ENCODE data around the gene ARHGAP8. TPM values are rescaled to one million over a fixed set of nuclear protein-coding genes. Genes with fewer than 3 reads are reported as not detected.

The ARHGAP8 gene
- total and polyA plus RNA-seq, 2 experiments from 2014 or later: 62.8 to 64.9 TPM

DNA sequence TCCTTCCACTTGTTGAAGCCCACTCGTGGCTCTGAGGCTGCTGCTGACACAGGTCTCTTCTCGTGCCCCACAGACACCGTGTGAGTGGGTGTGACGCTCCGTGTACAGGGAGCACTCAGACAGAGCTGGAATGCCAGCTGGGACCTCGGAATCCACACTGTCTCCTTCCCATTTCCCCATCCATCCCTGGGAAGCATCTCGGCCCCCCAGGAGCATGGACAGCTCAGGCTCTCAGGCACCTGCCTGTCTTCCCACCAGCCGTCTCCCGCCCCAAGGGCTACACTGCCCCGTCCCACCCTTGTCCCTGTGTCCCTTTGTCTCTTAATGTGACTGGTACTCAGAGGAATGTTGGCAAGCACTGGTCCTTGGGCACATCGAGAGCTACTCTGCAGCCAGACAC, 63.8 kb downstream of the ARHGAP8 start (continued):
- TF ChIP-seq, protein P1, sequence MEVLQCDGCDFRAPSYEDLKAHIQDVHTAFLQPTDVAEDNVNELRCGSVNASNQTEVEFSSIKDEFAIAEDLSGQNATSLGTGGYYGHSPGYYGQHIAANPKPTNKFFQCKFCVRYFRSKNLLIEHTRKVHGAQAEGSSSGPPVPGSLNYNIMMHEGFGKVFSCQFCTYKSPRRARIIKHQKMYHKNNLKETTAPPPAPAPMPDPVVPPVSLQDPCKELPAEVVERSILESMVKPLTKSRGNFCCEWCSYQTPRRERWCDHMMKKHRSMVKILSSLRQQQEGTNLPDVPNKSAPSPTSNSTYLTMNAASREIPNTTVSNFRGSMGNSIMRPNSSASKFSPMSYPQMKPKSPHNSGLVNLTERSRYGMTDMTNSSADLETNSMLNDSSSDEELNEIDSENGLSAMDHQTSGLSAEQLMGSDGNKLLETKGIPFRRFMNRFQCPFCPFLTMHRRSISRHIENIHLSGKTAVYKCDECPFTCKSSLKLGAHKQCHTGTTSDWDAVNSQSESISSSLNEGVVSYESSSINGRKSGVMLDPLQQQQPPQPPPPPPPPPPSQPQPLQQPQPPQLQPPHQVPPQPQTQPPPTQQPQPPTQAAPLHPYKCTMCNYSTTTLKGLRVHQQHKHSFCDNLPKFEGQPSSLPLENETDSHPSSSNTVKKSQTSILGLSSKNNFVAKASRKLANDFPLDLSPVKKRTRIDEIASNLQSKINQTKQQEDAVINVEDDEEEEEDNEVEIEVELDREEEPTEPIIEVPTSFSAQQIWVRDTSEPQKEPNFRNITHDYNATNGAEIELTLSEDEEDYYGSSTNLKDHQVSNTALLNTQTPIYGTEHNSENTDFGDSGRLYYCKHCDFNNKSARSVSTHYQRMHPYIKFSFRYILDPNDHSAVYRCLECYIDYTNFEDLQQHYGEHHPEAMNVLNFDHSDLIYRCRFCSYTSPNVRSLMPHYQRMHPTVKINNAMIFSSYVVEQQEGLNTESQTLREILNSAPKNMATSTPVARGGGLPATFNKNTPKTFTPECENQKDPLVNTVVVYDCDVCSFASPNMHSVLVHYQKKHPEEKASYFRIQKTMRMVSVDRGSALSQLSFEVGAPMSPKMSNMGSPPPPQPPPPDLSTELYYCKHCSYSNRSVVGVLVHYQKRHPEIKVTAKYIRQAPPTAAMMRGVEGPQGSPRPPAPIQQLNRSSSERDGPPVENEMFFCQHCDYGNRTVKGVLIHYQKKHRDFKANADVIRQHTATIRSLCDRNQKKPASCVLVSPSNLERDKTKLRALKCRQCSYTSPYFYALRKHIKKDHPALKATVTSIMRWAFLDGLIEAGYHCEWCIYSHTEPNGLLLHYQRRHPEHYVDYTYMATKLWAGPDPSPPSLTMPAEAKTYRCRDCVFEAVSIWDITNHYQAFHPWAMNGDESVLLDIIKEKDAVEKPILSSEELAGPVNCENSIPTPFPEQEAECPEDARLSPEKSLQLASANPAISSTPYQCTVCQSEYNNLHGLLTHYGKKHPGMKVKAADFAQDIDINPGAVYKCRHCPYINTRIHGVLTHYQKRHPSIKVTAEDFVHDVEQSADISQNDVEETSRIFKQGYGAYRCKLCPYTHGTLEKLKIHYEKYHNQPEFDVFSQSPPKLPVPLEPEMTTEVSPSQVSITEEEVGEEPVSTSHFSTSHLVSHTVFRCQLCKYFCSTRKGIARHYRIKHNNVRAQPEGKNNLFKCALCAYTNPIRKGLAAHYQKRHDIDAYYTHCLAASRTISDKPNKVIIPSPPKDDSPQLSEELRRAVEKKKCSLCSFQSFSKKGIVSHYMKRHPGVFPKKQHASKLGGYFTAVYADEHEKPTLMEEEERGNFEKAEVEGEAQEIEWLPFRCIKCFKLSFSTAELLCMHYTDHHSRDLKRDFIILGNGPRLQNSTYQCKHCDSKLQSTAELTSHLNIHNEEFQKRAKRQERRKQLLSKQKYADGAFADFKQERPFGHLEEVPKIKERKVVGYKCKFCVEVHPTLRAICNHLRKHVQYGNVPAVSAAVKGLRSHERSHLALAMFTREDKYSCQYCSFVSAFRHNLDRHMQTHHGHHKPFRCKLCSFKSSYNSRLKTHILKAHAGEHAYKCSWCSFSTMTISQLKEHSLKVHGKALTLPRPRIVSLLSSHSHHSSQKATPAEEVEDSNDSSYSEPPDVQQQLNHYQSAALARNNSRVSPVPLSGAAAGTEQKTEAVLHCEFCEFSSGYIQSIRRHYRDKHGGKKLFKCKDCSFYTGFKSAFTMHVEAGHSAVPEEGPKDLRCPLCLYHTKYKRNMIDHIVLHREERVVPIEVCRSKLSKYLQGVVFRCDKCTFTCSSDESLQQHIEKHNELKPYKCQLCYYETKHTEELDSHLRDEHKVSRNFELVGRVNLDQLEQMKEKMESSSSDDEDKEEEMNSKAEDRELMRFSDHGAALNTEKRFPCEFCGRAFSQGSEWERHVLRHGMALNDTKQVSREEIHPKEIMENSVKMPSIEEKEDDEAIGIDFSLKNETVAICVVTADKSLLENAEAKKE (CRISPR knock-in tag; IDR thresholded peaks at IDR 0.05): no peak

DNA sequence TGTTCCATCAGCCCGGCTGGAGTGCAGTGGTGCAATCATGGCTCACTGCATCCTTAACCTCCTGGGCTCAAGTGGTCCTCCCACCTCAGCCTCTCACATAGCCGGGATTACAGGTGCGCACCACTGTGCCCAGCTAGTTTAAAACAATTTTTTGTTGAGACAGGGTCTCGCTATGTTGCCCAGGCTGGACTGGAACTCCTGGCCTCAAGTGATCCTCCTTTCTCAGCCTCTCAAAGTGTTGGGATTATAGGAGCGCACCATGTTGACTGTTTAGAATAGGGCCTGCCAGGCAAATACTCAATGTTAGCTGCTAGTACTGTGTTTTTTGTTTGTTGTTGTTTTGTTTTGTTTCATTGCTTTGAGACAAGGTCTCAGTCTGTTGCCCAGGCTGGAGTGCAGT, 66.4 kb downstream of the ARHGAP8 start:
- no peaks in the 10 kb centered on the region for H3K9me2 ChIP-seq (ENCODE audit: insufficient read depth)
- H3K79me2 ChIP-seq (replicated peaks; ENCODE audit: insufficient read depth): no peaks in the 10 kb centered on the region
- Mint-ChIP-seq H3K4me1 (peaks cover 21% of the 10 kb centered on the region), H3K27me3 (ENCODE audit: insufficient read depth, low read depth, poor library complexity) (peaks cover 21% of the 10 kb centered on the region), H3K36me3 (ENCODE audit: low read depth) (peaks cover 24% of the 10 kb centered on the region), H3K27ac (no peak overlapping the region), H3K4me3 (no peak overlapping the region), H3K9me3 (no peaks in the 10 kb centered on the region; the same call in 2 of the 3 replicates)
- peaks cover 11% of the 10 kb centered on the region; the same call in 1 of the 2 replicates for H3K4me1 ChIP-seq (ENCODE audit: insufficient read depth)
- DNase-seq (ENCODE audit: low spot score) (no peak), ATAC-seq (no peak)
- H3K27me3 ChIP-seq (ENCODE audit: insufficient read depth): no peaks in the 10 kb centered on the region
- peaks cover 5% of the 10 kb centered on the region; the same call in 1 of the 2 replicates for H3K36me3 ChIP-seq (ENCODE audit: insufficient read depth)
- peaks cover 5% of the 10 kb centered on the region; the same call in 1 of the 2 replicates for H3F3A ChIP-seq (replicated peaks; ENCODE audit: low read depth)
- no peak overlapping the region for H2AFZ ChIP-seq
- no peaks in the 10 kb centered on the region; the same call in 1 of the 2 replicates for H4K20me1 ChIP-seq (replicated peaks; ENCODE audit: insufficient read depth)
- H3K4me3 ChIP-seq: no peak overlapping the region
- H3K4me2 ChIP-seq: no peak overlapping the region
- no peak overlapping the region for H3K27ac ChIP-seq (ENCODE audit: low read depth)
- no peak for TF ChIP-seq STAT1 (IDR thresholded peaks at IDR 0.05; ENCODE audit: unreplicated experiment)
- TF ChIP-seq ZNF331 (CRISPR knock-in tag; IDR thresholded peaks at IDR 0.05; ENCODE audit: low read depth): no peak
- TF ChIP-seq, protein P2, sequence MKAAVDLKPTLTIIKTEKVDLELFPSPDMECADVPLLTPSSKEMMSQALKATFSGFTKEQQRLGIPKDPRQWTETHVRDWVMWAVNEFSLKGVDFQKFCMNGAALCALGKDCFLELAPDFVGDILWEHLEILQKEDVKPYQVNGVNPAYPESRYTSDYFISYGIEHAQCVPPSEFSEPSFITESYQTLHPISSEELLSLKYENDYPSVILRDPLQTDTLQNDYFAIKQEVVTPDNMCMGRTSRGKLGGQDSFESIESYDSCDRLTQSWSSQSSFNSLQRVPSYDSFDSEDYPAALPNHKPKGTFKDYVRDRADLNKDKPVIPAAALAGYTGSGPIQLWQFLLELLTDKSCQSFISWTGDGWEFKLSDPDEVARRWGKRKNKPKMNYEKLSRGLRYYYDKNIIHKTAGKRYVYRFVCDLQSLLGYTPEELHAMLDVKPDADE (IDR thresholded peaks at IDR 0.05): no peak
- TF ChIP-seq, protein P1 (CRISPR knock-in tag; IDR thresholded peaks at IDR 0.05): no peak
- TF ChIP-seq EZH2 (IDR thresholded peaks at IDR 0.05; ENCODE audit: low read depth, unreplicated experiment): no peak
- no peak for TF ChIP-seq EZH2phosphoT487 (IDR thresholded peaks at IDR 0.05; ENCODE audit: unreplicated experiment)
- TF ChIP-seq POLR2AphosphoS5 (IDR thresholded peaks at IDR 0.05; ENCODE audit: low read depth): no peak
- TF ChIP-seq CREB1 (CRISPR knock-in tag; IDR thresholded peaks at IDR 0.05; ENCODE audit: low read depth): no peak
- TF ChIP-seq JUNB (IDR thresholded peaks at IDR 0.05; ENCODE audit: unreplicated experiment): no peak
